A673 (cell line): ENCODE data around the gene DLG4.

Experiments used
- EZH2 ChIP-seq: fragments of 200-600 bp; sonication (generic); IDR thresholded peaks from 2 replicates; pipeline ENCODE4 v1.6.1; 2017; ENCODE audit warnings: borderline replicate concordance, low read depth, mild to moderate bottlenecking, mixed read lengths, antibody characterized with exemption, low read length; ENCODE audit not compliant: poor library complexity, severe bottlenecking
- TF ChIP-seq, protein P1 (sequence below): fragments of 300-800, 200-600 bp; sonication (generic); conservative IDR thresholded peaks from 2 replicates; pipeline ENCODE4 v1.5.1; 2017; ENCODE audit warnings: low read depth, mild to moderate bottlenecking, antibody characterized with exemption, low read length, moderate library complexity, mixed read lengths

DNA sequence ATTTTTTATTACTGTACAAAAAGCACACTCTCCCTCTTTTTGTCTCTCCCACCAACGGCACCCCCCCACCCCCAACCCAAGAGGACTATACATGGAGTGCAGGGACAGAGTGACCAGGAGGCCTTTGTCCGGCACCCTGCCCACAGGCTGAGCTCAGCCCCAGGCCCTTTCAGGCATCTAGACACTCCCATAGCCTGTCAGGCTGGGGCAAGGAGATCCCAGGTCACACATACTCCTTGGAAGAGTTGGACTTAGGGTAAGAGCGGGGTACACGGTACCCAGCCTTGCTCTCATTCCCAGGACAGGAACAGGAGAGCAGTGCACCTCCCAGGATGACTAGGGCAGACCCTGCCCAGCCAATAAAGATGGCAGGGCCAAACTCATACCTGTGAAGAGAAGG, 40.5 kb upstream of the DLG4 start:
- TF ChIP-seq, protein P1, sequence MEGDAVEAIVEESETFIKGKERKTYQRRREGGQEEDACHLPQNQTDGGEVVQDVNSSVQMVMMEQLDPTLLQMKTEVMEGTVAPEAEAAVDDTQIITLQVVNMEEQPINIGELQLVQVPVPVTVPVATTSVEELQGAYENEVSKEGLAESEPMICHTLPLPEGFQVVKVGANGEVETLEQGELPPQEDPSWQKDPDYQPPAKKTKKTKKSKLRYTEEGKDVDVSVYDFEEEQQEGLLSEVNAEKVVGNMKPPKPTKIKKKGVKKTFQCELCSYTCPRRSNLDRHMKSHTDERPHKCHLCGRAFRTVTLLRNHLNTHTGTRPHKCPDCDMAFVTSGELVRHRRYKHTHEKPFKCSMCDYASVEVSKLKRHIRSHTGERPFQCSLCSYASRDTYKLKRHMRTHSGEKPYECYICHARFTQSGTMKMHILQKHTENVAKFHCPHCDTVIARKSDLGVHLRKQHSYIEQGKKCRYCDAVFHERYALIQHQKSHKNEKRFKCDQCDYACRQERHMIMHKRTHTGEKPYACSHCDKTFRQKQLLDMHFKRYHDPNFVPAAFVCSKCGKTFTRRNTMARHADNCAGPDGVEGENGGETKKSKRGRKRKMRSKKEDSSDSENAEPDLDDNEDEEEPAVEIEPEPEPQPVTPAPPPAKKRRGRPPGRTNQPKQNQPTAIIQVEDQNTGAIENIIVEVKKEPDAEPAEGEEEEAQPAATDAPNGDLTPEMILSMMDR, result no peak
- no peak for TF ChIP-seq EZH2
